SK-N-SH (cell line): Measurements from ENCODE around the gene PANK4.

Source experiments
- CTCF ChIP-seq: fragments of 200-600 bp; sonication (generic); IDR thresholded peaks from 2 replicates; pipeline ENCODE4 v1.6.1; 2017; ENCODE audit warnings: antibody characterized with exemption, mild to moderate bottlenecking, moderate library complexity
- GABPA ChIP-seq: IDR thresholded peaks from 2 replicates; pipeline ENCODE4 v1.4.0; 2012; ENCODE audit warnings: low read depth, mild to moderate bottlenecking
- MXI1 ChIP-seq: IDR thresholded peaks from 2 replicates; pipeline ENCODE4 v1.6.1; 2012; ENCODE audit warnings: mild to moderate bottlenecking, low read depth, low read length, improper control_type of control experiment
- NRF1 ChIP-seq: IDR thresholded peaks from 2 replicates; pipeline ENCODE4 v1.6.1; 2012; ENCODE audit warnings: low read depth, mild to moderate bottlenecking, low read length
- POLR2AphosphoS5 ChIP-seq: IDR thresholded peaks from 2 replicates; pipeline ENCODE4 v1.6.1; 2012; ENCODE audit warnings: low read depth, low read length
- RFX5 ChIP-seq: IDR thresholded peaks from 2 replicates; pipeline ENCODE4 v1.6.1; 2012; ENCODE audit warnings: mild to moderate bottlenecking, improper control_type of control experiment, low read length
- TAF1 ChIP-seq: IDR thresholded peaks from 2 replicates; pipeline ENCODE4 v1.6.1; 2012; ENCODE audit warnings: low read depth, mild to moderate bottlenecking, low read length, moderate library complexity, borderline replicate concordance
- TEAD4 ChIP-seq: IDR thresholded peaks from 2 replicates; pipeline ENCODE4 v1.4.0; 2012; ENCODE audit warnings: mild to moderate bottlenecking, borderline replicate concordance; ENCODE audit not compliant: insufficient read depth
- TF ChIP-seq, protein P1 (sequence below): IDR thresholded peaks from 2 replicates; pipeline ENCODE4 v1.4.0; 2012; ENCODE audit warnings: low read depth

- TF ChIP-seq MXI1 (no peak), CTCF (no peak), TAF1 (no peak), GABPA (no peak), RFX5 (no peak), NRF1 (no peak), POLR2AphosphoS5 (no peak), TEAD4 (no peak)
- TF ChIP-seq, protein P1, sequence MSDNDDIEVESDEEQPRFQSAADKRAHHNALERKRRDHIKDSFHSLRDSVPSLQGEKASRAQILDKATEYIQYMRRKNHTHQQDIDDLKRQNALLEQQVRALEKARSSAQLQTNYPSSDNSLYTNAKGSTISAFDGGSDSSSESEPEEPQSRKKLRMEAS: no peak
Measured at GRCh38 chr1:2574350-2574749, 48.0 kb upstream of the PANK4 start.
